ENCODE results near the gene TMEM132D.

The TMEM132D gene

GRCh38 chr12:129184127-129184928 is 719.5 kb downstream of the TMEM132D start:
- no peak for DNase-seq (ENCODE audit: low spot score)

- DNase-seq (ENCODE audit: low spot score) = no peak
Observed at GRCh38 chr12:129179941-129180553, 723.8 kb downstream of the TMEM132D start.

GRCh38 chr12:129169928-129170327 is 733.9 kb downstream of the TMEM132D start:
- no peak for DNase-seq (ENCODE audit: low spot score)

- no peak for DNase-seq (ENCODE audit: low spot score)
Observed at GRCh38 chr12:129163861-129164260, 740.0 kb downstream of the TMEM132D start.

GRCh38 chr12:129163461-129163860 is 740.4 kb downstream of the TMEM132D start:
- no peak for DNase-seq (ENCODE audit: low spot score)

- DNase-seq (ENCODE audit: low spot score) = no peak
Observed at GRCh38 chr12:129162805-129163204, 741.0 kb downstream of the TMEM132D start.

GRCh38 chr12:129161511-129161910 is 742.3 kb downstream of the TMEM132D start:
- DNase-seq (ENCODE audit: low spot score) = no peak

GRCh38 chr12:129160282-129160681 is 743.5 kb downstream of the TMEM132D start:
- no peak for DNase-seq (ENCODE audit: low spot score)

GRCh38 chr12:129152351-129153104 is 751.3 kb downstream of the TMEM132D start:
- no peak for DNase-seq (ENCODE audit: low spot score)

- DNase-seq (ENCODE audit: low spot score) = no peak
Observed at GRCh38 chr12:129150721-129151120, 753.1 kb downstream of the TMEM132D start.

- DNase-seq (ENCODE audit: low spot score) = peak; percentile 9
Observed at GRCh38 chr12:129145381-129145780, 758.4 kb downstream of the TMEM132D start.

GRCh38 chr12:129138776-129139175 is 765.0 kb downstream of the TMEM132D start:
- no peak for DNase-seq (ENCODE audit: low spot score)

- no peak for DNase-seq (ENCODE audit: low spot score)
Observed at GRCh38 chr12:129136694-129137325, 767.0 kb downstream of the TMEM132D start.

- no peak for DNase-seq (ENCODE audit: low spot score)
Observed at GRCh38 chr12:129127771-129128170, 776.1 kb downstream of the TMEM132D start.

GRCh38 chr12:129127211-129127610 is 776.6 kb downstream of the TMEM132D start:
- no peak for DNase-seq (ENCODE audit: low spot score)

- DNase-seq (ENCODE audit: low spot score) = no peak
Observed at GRCh38 chr12:129119537-129119936, 784.3 kb downstream of the TMEM132D start.

- no peak for DNase-seq (ENCODE audit: low spot score)
Observed at GRCh38 chr12:129115558-129115957, 788.3 kb downstream of the TMEM132D start.

- no peak for DNase-seq (ENCODE audit: low spot score)
Observed at GRCh38 chr12:129110575-129110974, 793.2 kb downstream of the TMEM132D start.

GRCh38 chr12:129109174-129110001 is 794.4 kb downstream of the TMEM132D start:
- no peak for DNase-seq (ENCODE audit: low spot score)

- no peak for DNase-seq (ENCODE audit: low spot score)
Observed at GRCh38 chr12:129106772-129107171, 797.1 kb downstream of the TMEM132D start.

GRCh38 chr12:129103231-129103630 is 800.6 kb downstream of the TMEM132D start:
- DNase-seq (ENCODE audit: low spot score) = no peak
